RPMI7951 (cell line): Measurements from ENCODE around the gene GAL3ST2. TPM values are rescaled to one million over a fixed set of nuclear protein-coding genes. Genes with fewer than 3 reads are reported as not detected.

Experiments used
- DNase-seq: peaks from one replicate; pipeline ENCODE4 v3.0.0-alpha.2; 2012; ENCODE audit warnings: low read depth
- total RNA-seq: library from RNA; depleted of rRNA; stranded (reverse); fragments of >200 nt; shearing (Covaris generic); gene quantifications from 2 replicates; pipeline ENCODE4 v1.2.3, GENCODE V29; 2014; rRNA removed

Gene GAL3ST2
- total RNA-seq, 1 experiment from 2014 or later: not detected

- no peak for DNase-seq
Observed at GRCh38 chr2:241844831-241845578, 68.4 kb downstream of the GAL3ST2 start.

DNA sequence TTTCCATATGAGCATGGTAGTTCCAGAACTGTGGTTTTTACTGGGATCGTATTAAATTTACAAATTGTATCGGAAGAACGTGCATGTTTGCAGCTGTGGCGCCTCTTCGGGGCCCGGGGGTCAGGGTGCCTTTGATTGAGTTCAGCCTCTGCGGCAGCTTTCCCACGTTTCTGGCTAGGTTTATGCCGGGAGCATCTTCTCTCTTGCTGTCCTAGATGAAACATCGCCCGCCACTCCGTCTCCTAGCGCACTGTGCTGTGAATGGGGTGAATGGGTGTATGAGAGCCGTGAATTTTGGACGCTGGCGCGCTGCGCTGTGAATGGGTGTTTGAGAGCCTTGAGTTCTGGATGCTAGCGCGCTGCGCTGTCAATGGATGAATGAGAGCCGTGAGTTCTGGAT is 69.8 kb downstream of the GAL3ST2 start:
- DNase-seq: no peak

- DNase-seq: no peak
Observed at GRCh38 chr2:241848761-241849615, 72.4 kb downstream of the GAL3ST2 start.

GRCh38 chr2:241849616-241850543 is 73.3 kb downstream of the GAL3ST2 start:
- DNase-seq: no peak

GRCh38 chr2:241850544-241851324 is 74.1 kb downstream of the GAL3ST2 start:
- no peak for DNase-seq

GRCh38 chr2:241851325-241852115 is 74.9 kb downstream of the GAL3ST2 start:
- DNase-seq: no peak

- DNase-seq: no peak
Observed at GRCh38 chr2:241852116-241852980, 75.7 kb downstream of the GAL3ST2 start.

DNA sequence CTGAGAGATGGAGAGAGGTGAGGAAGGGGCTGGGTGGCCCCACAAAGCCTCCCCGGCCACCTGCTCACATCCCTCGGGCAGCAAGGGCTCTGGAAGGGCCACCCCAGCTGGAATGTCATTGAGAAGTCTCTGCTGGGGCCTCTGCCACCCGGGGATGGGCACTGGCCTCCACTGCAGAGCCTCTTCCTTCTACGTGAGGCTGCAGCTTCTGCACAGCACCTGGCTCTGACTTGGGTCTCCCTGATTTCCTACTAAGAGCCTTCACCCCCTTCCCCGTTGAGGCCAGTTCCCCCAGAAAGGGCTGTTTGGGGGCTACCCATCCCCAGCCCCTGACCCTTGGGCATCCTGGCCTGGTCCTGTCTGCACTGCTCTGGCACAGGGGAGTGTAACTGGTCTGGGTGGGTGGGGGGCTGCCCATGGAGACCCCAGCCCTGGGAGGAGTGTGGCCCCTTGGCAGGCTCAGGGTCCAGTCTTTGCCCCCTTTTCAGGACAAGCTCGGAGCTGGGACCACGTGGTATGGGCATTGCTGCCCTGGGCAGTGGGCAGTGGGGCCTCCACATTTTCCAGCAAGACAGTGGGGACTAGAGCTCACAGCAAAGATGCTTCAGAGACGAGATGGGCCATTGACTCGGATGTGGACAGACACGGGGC is 76.5 kb downstream of the GAL3ST2 start:
- DNase-seq: no peak

Other genes with a start within 250 kb of the GAL3ST2 start
- gene BOK, start 218.1 kb upstream of the GAL3ST2 start, total RNA-seq: 13.1 and 13.2 TPM in 2 replicates
- gene THAP4, start 139.7 kb upstream of the GAL3ST2 start, total RNA-seq: 33.0 and 33.5 TPM in 2 replicates
- 66.2 and 79.8 TPM in 2 replicates for gene ATG4B, start 139.1 kb upstream of the GAL3ST2 start, total RNA-seq
- gene DTYMK, start 90.0 kb upstream of the GAL3ST2 start, total RNA-seq: 155 and 173 TPM in 2 replicates
- 10.7 and 24.9 TPM in 2 replicates for gene ING5, start 74.8 kb upstream of the GAL3ST2 start, total RNA-seq
- 5.6 and 15.4 TPM in 2 replicates for gene D2HGDH, start 42.2 kb upstream of the GAL3ST2 start, total RNA-seq
- not detected in 2 replicates for gene NEU4, start 32.4 kb downstream of the GAL3ST2 start, total RNA-seq
- gene PDCD1, start 82.1 kb downstream of the GAL3ST2 start, total RNA-seq: not detected in 2 replicates
- not detected in 2 replicates for gene RTP5, start 92.9 kb downstream of the GAL3ST2 start, total RNA-seq